Measurements from ENCODE around the gene ZCCHC24.

The ZCCHC24 gene

GRCh38 chr10:79445161-79445976 is at the start of gene ZCCHC24:
Gene ZCCHC24, minus strand, starts transcription at chr10:79445624. Its CDS starts 184 bp downstream, at chr10:79445440.
- DNase-seq = peak; percentile 96

GRCh38 chr10:79493806-79494205 is 48.4 kb upstream of the ZCCHC24 start:
- DNase-seq = no peak

- no peak for DNase-seq
Observed at GRCh38 chr10:79492839-79493238, 47.4 kb upstream of the ZCCHC24 start.

GRCh38 chr10:79492256-79492655 is 46.8 kb upstream of the ZCCHC24 start:
- no peak for DNase-seq

DNA sequence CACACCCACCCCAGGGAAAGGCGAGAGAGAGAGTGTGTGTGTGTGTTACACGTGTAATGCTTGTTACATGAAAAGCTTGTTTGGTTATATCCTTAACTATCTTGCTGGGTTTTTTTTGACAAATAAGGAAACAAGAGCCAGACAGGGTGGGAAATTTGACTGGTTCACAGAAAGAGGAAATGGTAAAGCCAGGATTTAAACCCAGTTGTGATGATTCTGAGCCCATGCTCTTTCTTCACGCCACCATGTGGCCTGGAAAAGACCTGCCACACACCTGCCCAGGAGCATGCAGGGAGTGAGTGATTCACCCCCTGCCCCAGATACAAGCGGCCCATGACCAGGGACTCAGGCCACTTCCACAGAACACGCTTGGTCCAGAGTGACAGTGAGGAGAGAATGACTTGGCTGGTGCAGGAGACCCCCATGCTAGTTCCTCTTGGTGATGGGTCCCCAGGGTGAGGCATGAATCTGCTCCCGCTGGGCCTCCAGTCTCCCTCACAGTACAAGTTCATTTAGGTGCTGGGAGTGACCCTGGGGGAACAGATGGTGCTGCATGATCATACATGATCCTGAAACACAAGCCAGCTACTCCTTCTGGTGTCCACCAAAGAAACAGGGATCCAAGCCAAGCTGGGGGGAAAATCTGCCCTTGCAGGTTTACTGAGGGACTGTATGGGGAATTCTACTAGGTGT is 45.9 kb upstream of the ZCCHC24 start:
- DNase-seq = no peak

DNA sequence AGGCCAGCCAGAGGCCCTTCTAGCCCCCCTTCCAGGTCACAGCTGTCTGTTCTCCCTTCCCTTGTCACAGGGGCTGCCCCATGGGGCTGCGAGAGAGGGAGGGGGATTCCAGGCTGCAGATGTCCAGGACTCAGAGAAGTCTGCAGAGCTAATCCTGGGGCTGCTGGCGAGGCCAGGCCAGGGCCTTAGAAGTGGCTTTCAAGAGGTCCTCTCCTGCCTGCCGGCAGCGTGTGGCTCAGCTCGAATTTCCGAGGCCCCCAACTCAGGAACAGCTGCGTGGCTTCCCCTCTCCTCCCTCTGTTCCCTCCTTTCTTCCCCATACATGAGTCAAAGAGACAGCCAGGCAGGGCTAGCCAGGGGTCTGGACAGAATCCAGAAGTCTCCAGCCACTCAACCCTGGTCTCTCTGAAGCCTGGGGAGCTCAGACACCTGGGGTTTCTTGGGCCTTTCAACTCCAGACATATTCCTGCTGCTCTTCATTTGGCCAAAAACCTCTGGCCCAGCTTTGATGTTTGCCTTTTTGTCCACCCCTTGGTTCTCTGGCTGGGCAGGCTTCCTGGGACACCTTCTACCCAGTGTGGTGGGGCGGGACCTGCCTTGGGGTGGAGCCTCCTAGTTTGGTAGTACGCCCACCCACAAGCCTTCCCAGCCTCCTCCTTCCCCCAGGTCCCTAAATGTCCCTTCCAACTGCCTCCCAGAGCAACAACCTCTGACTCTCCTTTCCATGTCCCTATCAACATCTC is 45.1 kb upstream of the ZCCHC24 start:
- DNase-seq = no peak

DNA sequence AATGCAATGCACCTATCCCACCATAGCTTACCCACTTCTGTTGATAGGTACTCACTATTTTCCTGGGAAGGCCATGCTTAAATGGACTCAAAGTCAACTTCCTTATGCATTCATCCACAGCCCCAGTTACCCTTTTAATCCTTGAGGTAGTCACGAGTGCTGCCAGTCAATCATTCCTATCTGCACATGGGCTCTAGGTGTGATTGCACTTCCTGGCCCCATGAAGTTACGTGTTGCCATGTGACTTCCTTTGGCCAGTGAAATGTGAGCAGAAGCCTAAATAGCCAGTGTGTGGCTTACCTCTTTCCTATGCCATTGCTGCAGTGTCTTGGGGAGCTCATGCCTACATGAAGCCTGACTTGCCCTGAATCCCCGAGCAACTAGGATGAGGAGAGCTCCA is 43.4 kb upstream of the ZCCHC24 start:
- DNase-seq = no peak

- DNase-seq = no peak
Observed at GRCh38 chr10:79488336-79488735, 42.9 kb upstream of the ZCCHC24 start.

DNA sequence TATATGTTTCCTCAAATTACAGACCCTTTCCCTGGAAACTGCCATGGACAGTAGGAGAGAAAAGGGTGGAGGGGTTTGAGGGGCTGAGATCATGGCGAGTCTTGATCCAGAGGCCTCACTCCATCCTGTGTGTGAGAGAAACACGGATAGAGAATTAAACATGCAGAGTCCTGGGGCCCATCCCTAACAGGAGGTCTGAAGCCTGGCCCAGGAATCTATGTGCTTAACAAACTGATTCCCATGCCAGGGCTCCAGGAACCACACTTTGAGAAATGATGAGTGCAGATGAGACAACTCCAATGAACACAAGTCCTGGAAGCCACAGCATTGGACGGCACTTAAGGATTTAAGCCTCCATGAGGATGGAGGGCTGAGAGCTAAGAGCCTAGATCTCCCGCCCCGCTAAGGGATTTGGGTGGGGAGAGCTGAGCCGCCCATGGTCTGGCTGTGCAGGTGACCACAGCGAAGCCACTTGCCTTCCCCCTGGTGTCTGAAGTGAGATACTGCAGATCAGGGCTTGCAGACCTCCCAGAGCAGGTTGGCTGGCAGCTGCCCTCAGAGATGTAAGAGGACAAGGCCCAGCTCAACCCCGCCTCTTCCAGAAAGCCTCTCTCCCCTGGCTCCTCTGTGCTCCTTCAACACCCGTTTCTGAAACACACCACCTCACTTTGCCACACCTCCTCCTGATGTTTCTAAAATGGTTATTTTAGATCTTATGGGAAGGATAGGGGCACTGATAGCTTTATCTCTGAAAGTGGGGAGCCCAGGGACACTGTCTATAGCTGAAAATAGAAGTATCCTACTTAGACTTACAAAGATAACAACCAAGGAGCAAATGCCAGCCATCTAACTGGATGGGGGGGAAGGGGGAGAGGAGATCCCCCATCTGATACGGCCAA is 42.1 kb upstream of the ZCCHC24 start:
- peak; percentile 36 for DNase-seq

DNA sequence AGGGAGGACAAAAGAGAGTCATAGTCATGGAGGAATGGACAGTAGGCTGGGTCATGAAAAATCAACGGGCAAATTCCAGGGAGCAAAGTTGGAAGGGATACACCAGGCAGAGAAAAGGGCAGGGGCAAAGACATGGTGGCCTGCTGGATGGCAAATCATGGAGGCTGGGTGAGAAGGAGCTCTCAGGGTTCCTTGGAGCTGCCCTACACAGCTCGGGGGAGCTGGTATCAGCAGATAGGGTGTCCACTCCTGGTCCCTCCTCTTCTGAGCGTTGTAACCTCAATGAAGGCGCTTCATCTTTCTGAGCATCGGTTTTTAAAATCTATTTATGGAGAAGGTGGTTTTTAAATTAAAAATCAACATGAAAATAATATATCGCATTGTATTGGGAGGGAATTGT is 39.1 kb upstream of the ZCCHC24 start:
- no peak for DNase-seq

DNA sequence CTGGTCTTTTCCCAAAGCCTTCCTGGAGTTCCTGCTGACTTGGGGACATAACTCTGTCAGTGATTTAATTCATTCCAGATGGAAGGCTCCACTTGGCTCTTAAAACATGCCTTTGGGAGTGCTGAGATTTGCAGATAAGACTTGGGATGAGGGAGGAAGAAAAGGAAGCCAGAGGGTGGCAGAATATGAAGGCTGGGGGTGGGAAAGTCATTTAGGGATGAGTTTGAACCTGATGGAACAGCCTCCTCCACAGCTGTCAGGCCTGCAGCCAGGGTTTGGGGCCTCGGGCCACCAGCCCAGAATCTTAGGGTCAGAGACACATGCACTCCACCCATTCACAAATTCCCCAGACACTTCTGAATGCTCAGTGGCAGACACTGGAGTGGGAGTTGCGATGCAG is 38.5 kb upstream of the ZCCHC24 start:
- DNase-seq = no peak

- no peak for DNase-seq
Observed at GRCh38 chr10:79483299-79483698, 37.9 kb upstream of the ZCCHC24 start.

DNA sequence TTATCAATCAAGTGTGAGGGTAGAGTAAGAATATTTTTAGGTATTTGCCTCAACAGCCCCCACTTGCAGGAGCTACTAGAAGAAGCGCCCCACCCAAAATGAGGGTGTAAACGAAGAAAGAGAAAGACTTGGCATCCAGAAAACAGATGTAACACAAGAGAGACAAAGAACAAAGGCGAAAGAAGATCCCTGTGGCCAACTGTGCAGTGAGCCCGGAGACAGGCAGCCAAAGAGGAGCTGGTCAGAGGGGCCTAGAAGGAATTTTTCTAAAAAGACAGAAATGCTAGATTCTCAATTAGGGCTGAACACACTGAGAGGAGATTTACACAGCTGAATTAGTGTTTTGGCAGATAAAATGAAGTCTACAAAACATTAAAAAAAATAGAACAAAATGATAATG is 37.3 kb upstream of the ZCCHC24 start:
- no peak for DNase-seq

GRCh38 chr10:79482304-79482703 is 36.9 kb upstream of the ZCCHC24 start:
- no peak for DNase-seq

- no peak for DNase-seq
Observed at GRCh38 chr10:79479283-79479909, 34.0 kb upstream of the ZCCHC24 start.

- DNase-seq = no peak
Observed at GRCh38 chr10:79477456-79477855, 32.0 kb upstream of the ZCCHC24 start.

DNA sequence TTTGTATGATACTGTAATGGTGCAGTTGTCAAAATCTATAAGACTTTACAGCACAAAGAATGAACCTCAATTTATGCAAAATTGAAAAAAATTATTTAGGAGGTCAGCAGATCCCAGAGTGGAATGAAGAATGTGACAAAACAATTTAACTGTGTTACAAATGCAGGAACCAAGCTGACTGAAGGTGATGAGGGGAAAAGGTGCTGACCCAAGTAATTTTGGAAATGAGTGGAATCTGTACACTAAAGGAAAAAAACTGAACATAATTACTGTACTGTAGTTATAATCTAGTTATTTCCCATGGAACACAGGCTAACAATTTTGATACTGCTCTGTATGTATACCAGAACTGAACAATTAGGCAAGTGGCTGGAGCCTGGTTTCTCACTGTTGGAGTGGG is 31.2 kb upstream of the ZCCHC24 start:
- no peak for DNase-seq

GRCh38 chr10:79475877-79476276 is 30.5 kb upstream of the ZCCHC24 start:
- DNase-seq = no peak

- no peak for DNase-seq
Observed at GRCh38 chr10:79475119-79475653, 29.8 kb upstream of the ZCCHC24 start.

- DNase-seq = no peak
Observed at GRCh38 chr10:79473496-79474095, 28.2 kb upstream of the ZCCHC24 start.

- DNase-seq = no peak
Observed at GRCh38 chr10:79472951-79473350, 27.5 kb upstream of the ZCCHC24 start.
